NCI-H1092 treated with DMSO at 0.1 percent for 48 hours (cell line): ENCODE measurements around the gene PIP5K1B.

Source experiments
- DNase-seq: peaks from one replicate; lab custom pipeline; 2025; lab: John Stamatoyannopoulos, UW

PIP5K1B gene

DNA sequence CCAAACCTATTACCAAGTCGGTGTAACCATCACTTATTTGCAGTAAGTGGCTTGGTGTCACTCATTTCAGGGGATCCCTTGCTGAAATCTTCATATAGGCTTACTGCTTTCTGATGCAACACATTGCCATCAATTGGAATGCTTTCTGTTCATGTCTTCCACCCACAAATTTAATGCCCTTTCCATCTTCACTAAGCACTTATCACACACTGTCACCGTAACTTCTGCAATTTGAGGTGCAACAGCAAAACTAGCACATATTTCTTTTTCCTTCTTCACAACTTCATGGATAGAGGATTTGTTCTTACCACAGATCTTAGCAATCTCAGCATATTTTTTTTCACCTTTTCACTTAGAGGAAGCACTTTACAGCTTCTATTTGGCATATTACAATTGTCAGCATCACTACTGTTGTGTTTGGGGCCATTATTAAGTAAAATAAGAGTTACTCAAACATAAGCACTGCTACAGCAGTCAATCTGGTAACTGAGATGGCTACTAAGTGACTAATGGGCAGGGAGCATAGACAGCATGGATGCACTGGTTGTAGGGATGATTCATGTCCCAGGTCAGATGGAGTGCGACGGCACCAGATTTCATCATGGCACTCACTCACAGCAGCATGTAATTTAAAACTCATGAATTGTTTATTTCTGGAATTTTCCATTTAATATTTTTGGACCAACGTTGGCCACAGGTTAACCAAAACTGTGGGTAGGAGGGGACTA, 70.1 kb downstream of the PIP5K1B start:
- no peak for DNase-seq

- DNase-seq, result no peak
Measured at GRCh38 chr9:68777070-68777763, 72.2 kb downstream of the PIP5K1B start.

DNA sequence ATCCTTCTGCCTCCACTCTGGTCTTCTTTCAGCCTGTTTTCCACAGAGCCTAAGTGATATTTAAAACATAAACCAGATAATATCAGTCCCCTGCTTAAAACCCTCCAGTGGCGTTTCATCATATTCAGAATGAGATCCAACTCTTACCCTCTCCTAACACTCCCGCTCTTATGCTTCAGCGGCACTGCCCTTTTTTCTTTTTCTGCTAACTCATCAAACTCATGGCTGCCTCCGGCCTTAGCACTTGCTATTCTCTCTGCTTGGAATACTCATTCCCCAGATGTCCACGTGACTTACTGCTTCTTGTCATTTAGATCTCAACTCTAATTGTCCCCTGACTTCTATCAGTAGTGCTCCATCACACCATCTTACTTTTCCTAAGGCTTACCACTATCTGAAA, 73.6 kb downstream of the PIP5K1B start:
- DNase-seq, result no peak

DNA sequence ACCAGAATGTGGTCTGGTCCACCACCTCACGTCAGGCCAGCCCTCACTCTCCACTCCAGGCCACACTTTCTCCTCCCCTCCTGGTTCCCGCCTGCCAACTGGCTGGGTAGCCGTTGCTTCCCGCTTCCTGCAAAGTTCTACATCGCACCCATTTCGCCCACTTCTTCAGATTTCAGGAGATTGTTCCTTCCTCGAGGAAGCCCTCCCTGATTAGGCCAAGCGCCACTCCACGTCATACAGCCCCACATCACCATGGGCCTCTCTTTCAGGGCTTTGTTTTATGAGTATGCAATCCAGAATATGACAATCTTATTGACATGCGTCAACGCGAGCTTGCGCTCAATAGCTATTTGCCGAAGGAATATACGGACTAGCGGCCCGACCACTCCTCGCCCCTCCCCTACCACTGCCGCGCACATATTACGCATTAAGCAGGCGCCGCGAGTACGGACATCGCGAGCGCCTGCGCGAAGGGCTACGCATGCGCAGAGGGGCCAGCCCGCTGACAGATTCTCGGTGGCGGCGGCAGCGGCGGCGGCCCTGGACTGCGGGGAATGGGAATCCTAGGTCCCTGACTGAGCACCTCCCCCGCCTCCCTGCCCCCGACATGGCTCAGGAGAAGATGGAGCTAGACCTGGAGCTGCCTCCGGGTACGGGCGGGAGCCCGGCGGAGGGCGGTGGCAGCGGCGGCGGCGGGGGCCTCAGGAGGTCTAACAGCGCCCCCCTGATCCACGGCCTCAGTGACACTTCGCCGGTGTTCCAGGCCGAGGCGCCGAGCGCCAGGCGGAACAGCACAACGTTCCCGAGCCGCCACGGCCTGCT, 74.7 kb downstream of the PIP5K1B start:
- DNase-seq, result peak; percentile 93

DNA sequence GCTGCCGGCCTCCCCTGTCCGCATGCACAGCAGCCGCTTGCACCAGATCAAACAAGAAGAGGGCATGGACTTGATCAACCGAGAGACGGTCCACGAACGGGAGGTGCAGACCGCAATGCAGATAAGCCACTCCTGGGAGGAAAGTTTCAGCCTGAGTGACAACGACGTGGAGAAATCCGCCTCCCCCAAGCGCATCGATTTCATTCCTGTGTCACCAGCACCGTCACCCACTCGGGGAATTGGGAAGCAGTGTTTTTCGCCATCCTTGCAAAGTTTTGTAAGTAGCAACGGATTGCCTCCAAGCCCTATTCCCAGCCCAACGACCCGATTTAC, 75.3 kb downstream of the PIP5K1B start:
- DNase-seq, result no peak

DNA sequence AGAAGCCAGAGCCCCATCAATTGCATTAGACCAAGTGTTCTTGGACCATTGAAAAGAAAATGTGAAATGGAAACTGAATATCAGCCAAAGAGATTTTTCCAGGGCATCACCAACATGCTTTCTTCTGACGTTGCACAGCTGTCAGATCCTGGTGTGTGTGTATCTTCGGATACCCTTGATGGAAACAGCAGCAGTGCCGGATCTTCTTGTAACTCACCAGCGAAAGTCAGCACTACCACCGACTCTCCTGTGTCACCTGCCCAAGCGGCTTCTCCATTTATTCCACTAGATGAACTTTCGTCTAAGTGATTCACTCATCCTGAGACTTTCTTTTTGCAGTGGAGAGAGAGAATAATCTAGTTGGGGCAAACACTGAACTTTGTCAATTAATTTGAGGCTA, 75.7 kb downstream of the PIP5K1B start:
- no peak for DNase-seq

- DNase-seq, result no peak
Measured at GRCh38 chr9:68781928-68782327, 76.9 kb downstream of the PIP5K1B start.

DNA sequence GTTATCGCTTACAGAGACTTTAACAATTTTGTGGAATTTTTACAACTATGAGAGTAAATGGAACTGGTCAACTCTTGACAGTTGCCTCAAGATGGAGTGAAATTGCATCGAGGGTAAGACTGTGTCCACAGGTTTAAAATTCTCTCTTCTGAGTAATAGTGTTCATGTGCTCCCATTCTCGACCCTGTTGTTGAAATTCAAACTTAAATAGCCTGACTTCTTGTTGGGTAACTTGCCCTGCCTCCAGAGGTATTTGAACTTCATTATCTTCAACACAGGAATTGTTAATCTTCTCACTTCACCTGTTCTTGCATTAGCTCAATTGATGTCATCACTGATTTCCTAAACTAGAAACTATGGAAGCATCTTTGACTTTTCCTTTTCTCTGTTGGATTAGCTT, 77.5 kb downstream of the PIP5K1B start:
- DNase-seq, result no peak

- no peak for DNase-seq
Measured at GRCh38 chr9:68785965-68786364, 80.9 kb downstream of the PIP5K1B start.

DNA sequence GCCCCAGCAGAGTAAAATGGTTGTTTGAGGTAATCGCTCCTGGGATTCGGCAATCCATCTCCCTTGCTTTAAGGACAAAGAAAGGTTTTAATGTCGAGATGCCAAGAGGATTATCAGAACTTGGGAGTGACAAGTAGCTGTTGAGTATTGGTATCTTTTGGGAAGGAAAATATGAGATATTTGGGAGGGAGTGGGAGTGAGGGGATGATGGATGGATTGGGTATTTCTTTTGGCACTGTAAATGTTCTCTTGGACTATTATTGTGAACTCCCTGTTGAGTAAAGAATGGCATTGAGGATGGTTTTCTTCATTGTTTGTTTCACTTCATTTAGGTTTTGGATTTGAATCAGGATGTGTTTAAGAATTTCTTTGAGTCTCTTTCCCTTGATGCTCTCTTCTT, 86.1 kb downstream of the PIP5K1B start:
- no peak for DNase-seq

DNA sequence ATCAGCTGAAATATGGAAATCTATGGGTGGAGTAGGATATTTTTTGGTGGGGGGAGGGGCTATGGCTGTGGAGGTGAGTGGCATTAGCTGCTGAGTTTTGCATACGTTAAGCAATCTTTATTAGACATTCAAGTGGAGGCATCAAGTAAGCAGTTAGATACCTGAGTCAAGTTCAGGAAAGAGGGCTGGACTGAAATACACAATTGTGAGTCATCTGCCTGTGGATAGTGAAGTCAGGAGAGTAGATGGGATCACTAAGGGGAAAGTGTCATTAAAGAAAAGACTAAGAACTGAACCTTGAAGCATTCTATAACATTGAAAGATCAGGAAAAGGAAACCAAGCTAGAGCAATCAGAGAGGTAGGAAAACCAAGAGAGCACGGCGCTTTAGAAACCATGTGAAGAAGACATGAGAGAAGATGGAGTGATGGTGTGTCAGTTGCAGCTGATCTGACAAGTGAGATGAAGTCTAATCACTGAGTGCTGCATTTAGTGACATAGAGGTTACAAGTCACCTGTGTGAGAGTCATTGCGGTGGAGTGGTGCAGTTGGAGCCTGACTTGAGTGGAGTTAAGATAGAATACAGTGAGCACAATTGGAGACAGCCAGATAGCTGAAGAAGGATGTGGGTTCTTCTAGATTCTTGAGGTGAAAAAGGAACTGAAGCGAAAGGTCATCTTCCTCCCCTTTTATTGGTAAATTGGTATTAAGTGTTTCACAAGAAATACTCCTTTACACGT, 88.7 kb downstream of the PIP5K1B start:
- DNase-seq, result no peak

DNA sequence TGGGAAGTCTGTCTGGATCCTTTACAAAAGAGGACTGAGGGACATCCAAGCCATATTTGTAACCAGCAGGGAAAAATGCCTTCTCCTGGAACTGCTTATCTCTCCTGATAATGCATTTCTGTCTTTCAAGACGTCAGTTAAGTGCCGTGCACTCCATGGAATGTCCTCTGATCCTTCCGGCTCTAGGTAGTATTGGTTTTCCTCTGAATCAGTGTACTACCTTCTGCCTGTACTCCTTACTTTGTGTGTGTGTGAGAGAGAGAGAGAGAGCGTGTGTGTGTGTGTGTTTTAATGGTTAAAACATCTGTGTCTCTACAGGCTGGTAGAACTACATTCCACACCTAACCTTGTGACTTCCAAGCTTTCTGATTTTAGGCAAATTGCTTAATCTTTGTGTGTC, 89.9 kb downstream of the PIP5K1B start:
- no peak for DNase-seq

DNA sequence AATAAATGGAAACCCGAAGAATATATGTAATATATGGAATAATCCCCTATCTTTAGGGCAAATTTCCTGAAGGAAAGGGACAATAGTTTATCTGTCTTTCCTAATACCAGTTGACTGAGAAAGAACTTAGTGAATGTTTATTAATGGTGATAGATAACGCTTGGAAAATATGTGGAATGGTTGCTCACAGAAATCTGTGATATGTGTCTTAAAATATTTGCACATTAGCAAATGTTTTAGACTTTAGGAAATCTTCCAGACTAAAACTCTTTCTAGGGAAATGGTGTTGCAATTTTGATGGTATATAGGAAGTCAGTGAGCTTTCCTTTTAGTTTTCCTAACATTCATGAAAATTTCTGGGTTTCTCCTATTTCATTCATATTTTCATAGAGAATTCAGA, 90.4 kb downstream of the PIP5K1B start:
- no peak for DNase-seq

DNA sequence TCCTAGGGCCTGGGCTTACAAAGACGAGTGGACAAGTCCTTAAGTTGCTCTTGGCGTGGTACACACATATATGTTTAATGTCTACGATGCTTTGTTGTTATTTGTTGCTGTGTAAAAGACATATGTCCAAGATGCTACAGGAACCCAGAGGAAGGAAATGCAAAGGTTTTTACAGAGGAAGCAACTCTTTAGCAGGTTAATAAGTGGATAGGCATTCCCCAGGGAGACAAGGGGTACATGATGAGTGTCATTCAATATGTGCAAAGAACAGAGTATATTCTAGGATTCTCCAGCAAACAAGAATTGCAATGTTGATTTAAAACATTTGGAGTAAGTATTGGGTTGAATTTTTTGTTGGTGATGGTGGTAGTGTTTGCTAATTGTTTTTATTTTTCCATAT, 92.1 kb downstream of the PIP5K1B start:
- DNase-seq, result no peak

DNA sequence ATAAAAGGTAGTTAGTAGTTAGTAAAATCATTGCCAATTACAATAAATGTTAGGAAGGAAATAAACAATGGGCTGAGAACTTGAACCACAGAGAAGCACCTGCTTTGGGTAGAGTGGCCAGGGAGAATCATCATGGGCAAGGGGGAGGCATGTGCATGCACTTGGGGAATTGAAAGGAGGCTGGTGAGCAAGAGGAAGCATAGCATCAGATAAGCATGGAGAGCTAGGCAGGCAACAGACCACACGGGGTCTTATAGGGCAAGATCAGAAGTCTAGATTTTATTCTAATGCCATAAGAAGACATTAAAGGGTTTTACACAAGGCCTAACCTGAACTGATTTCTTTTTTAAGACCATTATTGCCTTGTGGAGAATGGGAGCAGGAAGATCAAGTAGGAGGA, 93.4 kb downstream of the PIP5K1B start:
- no peak for DNase-seq

DNA sequence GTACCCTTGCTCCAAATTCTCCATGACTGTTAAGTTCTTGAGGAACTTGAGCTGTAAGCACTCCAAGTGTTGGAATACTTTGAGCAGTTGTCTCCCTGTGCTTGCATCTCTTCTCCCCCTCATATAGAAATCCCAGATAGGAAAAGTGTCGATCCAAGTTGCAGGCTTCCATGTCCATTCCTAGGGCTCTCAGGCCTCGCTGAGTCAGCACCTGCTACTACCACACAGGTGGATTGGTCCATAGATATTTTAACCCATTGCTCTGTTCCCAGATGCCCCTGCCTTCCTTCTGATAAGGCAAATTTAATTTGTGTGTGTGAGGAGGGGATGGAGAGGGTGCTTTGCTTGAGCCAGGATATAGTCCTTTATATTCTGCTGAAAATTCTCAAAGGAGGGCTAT, 95.8 kb downstream of the PIP5K1B start:
- DNase-seq, result no peak

GRCh38 chr9:68802525-68803015, 97.5 kb downstream of the PIP5K1B start:
- DNase-seq, result no peak

DNA sequence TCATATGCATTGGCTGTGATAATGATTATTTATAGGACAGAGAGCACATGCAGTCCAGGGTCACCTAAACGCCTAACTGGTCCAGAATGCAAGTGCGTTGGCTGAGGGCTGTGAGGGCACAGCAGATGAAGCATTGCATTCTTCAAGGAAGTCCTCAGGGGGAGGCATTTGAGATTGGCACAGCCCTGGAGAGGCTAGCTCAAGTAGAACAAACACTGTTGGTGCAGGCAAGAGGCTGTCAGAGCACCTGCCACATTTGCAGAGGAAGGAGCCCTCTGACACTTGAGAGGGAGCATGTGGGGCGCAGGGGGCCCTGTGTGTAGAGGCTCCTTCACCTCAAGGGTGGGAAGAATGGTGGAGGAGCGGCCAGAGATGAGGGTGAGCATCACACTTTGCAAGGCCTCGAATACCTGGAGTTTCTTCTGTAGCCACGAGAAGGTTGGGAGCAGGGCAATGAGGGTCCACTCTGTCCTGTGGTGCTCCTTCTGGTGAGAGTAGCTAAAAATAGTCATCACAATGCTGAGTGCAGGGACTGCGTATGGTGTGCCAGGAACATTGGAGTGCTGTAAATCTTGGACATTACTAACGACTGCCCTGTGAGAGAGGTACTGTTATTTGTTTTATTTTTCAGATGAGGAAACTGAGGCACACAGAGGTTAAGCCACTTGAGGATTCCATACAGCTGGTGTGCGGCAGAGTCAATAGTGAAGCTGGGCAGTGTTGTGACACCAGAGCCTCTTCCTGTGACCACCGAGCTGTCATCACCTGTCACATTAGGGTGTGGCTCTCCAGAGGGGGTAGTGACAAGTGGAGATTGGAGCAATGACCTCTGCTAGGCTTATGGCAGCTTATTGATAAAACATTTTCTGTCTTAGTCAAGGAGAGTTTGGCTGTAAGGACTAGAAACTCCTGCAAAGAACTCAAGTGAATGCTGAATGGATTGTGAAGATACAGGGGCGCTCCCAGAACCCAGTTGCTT, 100.2 kb downstream of the PIP5K1B start:
- no peak for DNase-seq

DNA sequence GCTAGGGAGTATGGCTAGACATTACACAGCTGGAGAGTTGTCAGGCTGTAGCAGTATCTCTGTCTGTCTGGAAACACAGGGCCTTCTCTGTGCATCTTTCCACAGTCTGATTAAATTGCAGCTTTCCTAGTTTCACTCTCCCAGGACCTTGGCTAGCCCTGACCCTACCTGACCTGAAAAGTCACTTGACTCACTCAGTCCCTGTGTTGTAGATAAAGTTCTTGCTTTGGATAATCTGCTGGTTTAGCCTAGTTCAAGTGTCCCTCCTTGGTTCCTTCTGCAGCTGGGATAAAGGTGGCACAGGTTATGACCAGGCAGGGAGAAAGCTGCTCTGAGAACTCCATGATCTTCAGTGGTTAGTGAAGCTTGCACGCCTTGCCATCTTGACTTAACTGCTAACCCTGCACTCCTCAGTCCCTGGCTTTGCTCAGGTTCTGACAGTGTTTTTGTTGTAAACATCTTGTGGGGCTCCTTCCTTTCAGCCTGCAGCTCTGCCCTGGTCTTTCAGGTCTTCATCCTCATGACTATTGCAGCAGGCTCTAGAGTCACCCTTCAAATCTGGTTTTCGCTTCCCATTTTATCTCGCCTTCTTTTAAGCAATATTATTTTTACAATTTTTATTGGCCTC, 101.0 kb downstream of the PIP5K1B start:
- no peak for DNase-seq

- peak; percentile 91 for DNase-seq
Measured at GRCh38 chr9:68808338-68808890, 103.4 kb downstream of the PIP5K1B start.
